Endodermal cell (in vitro differentiated cells): Measurements from ENCODE around the gene FCRLA. TPM values are rescaled to one million over a fixed set of nuclear protein-coding genes. Genes with fewer than 3 reads are reported as not detected.
"Not testable (repeated sequence)": the region's sequence is repeated elsewhere in the genome, so short reads cannot be mapped to it uniquely, and the experiment has no call there.

Experiments
- DNase-seq: peaks from one replicate; pipeline ENCODE4 v3.0.0-alpha.2; 2017
- H3K27ac ChIP-seq: 2 replicates; pipeline ENCODE4 v1.5.1; 2013; ENCODE audit warnings: mild to moderate bottlenecking, low read depth, low read length, moderate library complexity
- H3K27me3 ChIP-seq: 2 replicates; pipeline ENCODE4 v1.6.1; 2013; ENCODE audit warnings: mild to moderate bottlenecking, low read length, moderate library complexity; ENCODE audit not compliant: insufficient read depth, control insufficient read depth, poor library complexity, severe bottlenecking
- H3K36me3 ChIP-seq: 2 replicates; pipeline ENCODE4 v1.7.0; 2013; ENCODE audit warnings: mild to moderate bottlenecking, low read length, moderate library complexity; ENCODE audit not compliant: control insufficient read depth, insufficient read depth
- H3K4me1 ChIP-seq: one replicate; pipeline ENCODE4 v1.7.0; 2013; ENCODE audit warnings: low read length; ENCODE audit not compliant: control insufficient read depth, insufficient read depth
- H3K4me3 ChIP-seq: 2 replicates; pipeline ENCODE4 v1.5.1; 2013; ENCODE audit warnings: mild to moderate bottlenecking, low read length, moderate library complexity
- H3K9ac ChIP-seq: 2 replicates; pipeline ENCODE4 v1.6.1; 2013; ENCODE audit warnings: mild to moderate bottlenecking, low read length, moderate library complexity; ENCODE audit not compliant: poor library complexity, severe bottlenecking; ENCODE audit errors: extremely low read depth
- H3K9me3 ChIP-seq: 2 replicates; pipeline ENCODE4 v1.6.1; 2013; ENCODE audit warnings: mild to moderate bottlenecking, low read length, moderate library complexity; ENCODE audit not compliant: control insufficient read depth
- H3K27ac Mint-ChIP-seq: 2 replicates; pipeline ENCODE4 v1.8.0; 2020; ENCODE audit warnings: mixed read lengths
- H3K27me3 Mint-ChIP-seq: 2 replicates; pipeline ENCODE4 v1.8.0; 2021; ENCODE audit warnings: mild to moderate bottlenecking, mixed read lengths; ENCODE audit not compliant: insufficient read depth
- H3K36me3 Mint-ChIP-seq: 2 replicates; pipeline ENCODE4 v1.8.0; 2020; ENCODE audit warnings: low read depth, mixed read lengths
- H3K4me1 Mint-ChIP-seq: 2 replicates; pipeline ENCODE4 v1.8.0; 2020; ENCODE audit warnings: mixed read lengths
- H3K4me3 Mint-ChIP-seq: 2 replicates; pipeline ENCODE4 v1.8.0; 2020; ENCODE audit warnings: mild to moderate bottlenecking, moderate library complexity, mixed read lengths
- H3K9me3 Mint-ChIP-seq: 2 replicates; pipeline ENCODE4 v1.8.0; 2020; ENCODE audit warnings: mild to moderate bottlenecking, mixed read lengths
- WGBS, 2 experiments: methylation state at CpG; one replicate each; pipeline versions ENCODE4 v1.1.5 to v1.1.7; 2013; ENCODE audit warnings: missing lambda C conversion rate in 2 of 2, mixed read lengths in 1 of 2; ENCODE audit not compliant: insufficient coverage in 1 of 2, insufficient read length in 1 of 2; 5-methylcytosine and 5-hydroxymethylcytosine counted together
- long read RNA-seq, 4 experiments: library from polyadenylated mRNA in 2 of 4; library from RNA in 1 of 4; library from capped mRNA in 1 of 4; stranded (forward) in 3 of 4; unstranded in 1 of 4; transcript quantifications; one replicate each; pipeline ENCODE4 v2.0.0, GENCODE V29; 2020 to 2021; ENCODE audit warnings: inconsistent platforms in 1 of 4
- polyA plus RNA-seq, 2 experiments: library from polyadenylated mRNA; stranded (reverse); fragments of 50-300 nt; gene quantifications; one replicate each; pipeline ENCODE4 v1.2.3, GENCODE V29; 2013
- total RNA-seq, 2 donors: library from RNA; stranded (reverse); fragmentation: NEBNext Ultra II Directional in 1 of 2; extraction: Animal tissue kit (Norgen Biotek cat#: 25700) in 1 of 2; gene quantifications; 2 replicates in 1 of 2; 3 replicates in 1 of 2; pipeline ENCODE4 v1.2.1, GENCODE V29; 2021
- TF ChIP-seq, protein P1 (sequence below): fragments of 200-600 bp; sonication (generic); conservative IDR thresholded peaks from 2 replicates; pipeline ENCODE4 v1.5.0; 2021; ENCODE audit warnings: antibody characterized with exemption, mild to moderate bottlenecking

FCRLA gene, protein sequence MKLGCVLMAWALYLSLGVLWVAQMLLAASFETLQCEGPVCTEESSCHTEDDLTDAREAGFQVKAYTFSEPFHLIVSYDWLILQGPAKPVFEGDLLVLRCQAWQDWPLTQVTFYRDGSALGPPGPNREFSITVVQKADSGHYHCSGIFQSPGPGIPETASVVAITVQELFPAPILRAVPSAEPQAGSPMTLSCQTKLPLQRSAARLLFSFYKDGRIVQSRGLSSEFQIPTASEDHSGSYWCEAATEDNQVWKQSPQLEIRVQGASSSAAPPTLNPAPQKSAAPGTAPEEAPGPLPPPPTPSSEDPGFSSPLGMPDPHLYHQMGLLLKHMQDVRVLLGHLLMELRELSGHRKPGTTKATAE
- not detected for total RNA-seq
- not detected for polyA plus RNA-seq (2013, experiment 1 of 2)
- polyA plus RNA-seq (2013, experiment 2 of 2) = not detected
- long read RNA-seq, experiment 1 = 0 reads
- long read RNA-seq, experiment 2 = 0 reads
- long read RNA-seq, experiment 3 = 0 reads
- long read RNA-seq, experiment 4 = 0 reads

DNA sequence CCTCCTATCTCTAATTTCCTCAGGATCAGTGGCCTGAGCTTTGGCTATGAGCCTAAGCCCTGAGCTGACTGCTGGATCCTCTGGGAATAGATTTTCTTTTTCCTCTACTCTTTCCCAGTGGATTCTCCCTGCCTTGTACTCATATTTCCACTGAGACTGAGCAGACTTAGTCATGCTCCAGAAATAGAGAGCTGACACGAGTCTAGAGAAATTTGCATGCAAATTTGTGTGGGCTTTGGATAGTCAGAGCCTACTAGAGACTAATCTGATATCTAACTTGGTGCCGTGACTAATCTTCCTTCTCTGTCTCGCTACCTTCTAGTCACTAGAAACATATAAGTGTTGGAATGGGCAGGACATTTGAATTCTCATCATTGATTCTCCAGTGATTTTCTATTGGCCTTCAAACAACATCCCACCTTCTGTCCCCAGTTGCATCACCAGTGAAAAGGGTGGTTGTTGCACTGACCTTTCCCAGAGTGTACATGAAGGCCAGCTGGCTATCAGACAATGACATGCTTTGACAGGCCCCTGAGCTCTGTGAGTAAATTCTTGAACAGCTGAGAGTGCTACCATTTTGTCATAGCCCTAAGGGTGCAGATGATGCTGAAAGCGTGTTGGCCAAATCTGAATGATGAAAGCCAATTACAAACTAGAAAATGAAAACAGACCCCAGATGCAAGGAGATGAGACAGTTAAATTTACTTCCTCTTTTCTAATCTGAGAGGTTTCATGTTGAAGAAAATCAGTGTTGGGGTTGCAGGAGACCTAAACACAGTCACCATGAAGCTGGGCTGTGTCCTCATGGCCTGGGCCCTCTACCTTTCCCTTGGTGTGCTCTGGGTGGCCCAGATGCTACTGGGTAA lies at the start of gene FCRLA:
TSS of gene FCRLA (plus strand) at position 748 of the 866 bp plus-strand sequence. CDS start at position 784, 36 bp downstream.
- Mint-ChIP-seq H3K4me3 (no peak within 1 kb of the TSS), H3K9me3 (no peaks in the 10 kb centered on the region), H3K36me3 (no peaks in the 10 kb centered on the region), H3K27me3 (peaks cover 5% of the 10 kb centered on the region), H3K4me1 (peaks cover 7% of the 10 kb centered on the region), H3K27ac (no peak within 1 kb of the TSS)
- no peak within 1 kb of the TSS for H3K27ac ChIP-seq
- H3K4me1 ChIP-seq = no peaks in the 10 kb centered on the region
- H3K36me3 ChIP-seq = no peaks in the 10 kb centered on the region
- H3K9ac ChIP-seq = no peak within 1 kb of the TSS
- DNase-seq = no peak
- H3K27me3 ChIP-seq = no peaks in the 10 kb centered on the region
- H3K4me3 ChIP-seq = no peak within 1 kb of the TSS
- H3K9me3 ChIP-seq = no peaks in the 10 kb centered on the region
- WGBS, 2 experiments = 87 to 89% methylated on average over 4 of the region's 4 CpGs
- TF ChIP-seq, protein P1, sequence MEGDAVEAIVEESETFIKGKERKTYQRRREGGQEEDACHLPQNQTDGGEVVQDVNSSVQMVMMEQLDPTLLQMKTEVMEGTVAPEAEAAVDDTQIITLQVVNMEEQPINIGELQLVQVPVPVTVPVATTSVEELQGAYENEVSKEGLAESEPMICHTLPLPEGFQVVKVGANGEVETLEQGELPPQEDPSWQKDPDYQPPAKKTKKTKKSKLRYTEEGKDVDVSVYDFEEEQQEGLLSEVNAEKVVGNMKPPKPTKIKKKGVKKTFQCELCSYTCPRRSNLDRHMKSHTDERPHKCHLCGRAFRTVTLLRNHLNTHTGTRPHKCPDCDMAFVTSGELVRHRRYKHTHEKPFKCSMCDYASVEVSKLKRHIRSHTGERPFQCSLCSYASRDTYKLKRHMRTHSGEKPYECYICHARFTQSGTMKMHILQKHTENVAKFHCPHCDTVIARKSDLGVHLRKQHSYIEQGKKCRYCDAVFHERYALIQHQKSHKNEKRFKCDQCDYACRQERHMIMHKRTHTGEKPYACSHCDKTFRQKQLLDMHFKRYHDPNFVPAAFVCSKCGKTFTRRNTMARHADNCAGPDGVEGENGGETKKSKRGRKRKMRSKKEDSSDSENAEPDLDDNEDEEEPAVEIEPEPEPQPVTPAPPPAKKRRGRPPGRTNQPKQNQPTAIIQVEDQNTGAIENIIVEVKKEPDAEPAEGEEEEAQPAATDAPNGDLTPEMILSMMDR = no peak

DNA sequence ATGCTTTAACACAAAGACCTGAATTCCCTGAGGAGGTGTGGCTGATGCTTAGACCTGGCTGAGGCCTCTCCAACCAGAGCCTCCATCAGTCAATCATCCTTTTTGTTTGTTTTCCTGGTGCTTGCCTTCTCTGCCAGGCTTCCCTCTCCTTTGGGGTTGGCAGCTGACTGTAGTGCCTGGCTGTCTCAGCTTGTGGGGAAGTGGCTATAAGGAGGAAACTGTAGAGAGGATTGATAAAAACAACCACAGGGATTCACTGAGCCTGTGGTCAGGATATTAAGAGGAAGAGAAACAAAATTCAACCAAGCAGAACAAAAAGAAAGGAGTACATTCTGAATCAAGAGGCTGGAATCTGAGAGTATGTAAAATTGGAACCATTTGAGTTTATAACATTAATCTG lies 48.5 kb upstream of the FCRLA start:
- not testable (repeated sequence) for H3K9me3 Mint-ChIP-seq, H3K4me1 ChIP-seq, H3K4me3 Mint-ChIP-seq, H3K4me1 Mint-ChIP-seq, H3K36me3 Mint-ChIP-seq, H3K4me3 ChIP-seq, H3K36me3 ChIP-seq, H3K9ac ChIP-seq, H3K9me3 ChIP-seq, H3K27me3 ChIP-seq, H3K27ac ChIP-seq, DNase-seq, H3K27ac Mint-ChIP-seq, H3K27me3 Mint-ChIP-seq

DNA sequence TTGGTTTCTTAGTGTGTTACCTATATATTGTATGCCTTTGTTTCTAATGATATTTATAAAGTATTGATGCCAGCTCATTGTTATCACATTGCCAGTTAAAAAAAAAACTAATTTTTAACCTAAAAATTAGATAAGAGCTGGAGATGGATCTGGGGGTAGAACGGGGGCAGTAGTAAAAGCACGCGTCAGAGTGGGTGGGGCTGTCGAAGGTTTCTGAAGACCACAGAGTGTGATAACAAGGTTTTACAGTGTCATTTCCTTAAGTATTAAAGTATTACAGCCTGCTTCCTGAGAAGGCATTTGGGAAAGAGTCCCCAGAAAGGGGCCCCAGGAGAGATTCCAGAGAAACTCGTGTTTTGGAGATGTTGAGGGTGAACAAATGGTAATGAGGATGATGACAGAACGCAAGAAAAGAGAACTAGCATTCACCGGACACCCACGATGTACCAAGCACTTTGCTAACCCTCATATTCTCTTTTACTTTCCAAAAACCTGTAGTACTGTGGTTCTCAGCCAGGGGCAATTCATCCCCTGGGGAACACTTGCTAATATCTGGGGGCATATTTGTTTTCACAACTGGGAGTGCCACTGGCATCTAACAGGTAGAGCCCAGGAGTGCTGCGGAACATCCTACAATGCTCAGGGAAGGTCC lies 45.2 kb upstream of the FCRLA start:
- not testable (repeated sequence) for H3K4me3 Mint-ChIP-seq, H3K4me1 ChIP-seq, H3K27me3 ChIP-seq, H3K27me3 Mint-ChIP-seq, H3K9me3 ChIP-seq, H3K4me3 ChIP-seq, H3K27ac Mint-ChIP-seq, H3K36me3 Mint-ChIP-seq, H3K27ac ChIP-seq, H3K9ac ChIP-seq, H3K4me1 Mint-ChIP-seq, DNase-seq, H3K9me3 Mint-ChIP-seq, H3K36me3 ChIP-seq
- WGBS, 2 experiments = no CpG with 5 or more reads among the region's 9 CpGs

DNA sequence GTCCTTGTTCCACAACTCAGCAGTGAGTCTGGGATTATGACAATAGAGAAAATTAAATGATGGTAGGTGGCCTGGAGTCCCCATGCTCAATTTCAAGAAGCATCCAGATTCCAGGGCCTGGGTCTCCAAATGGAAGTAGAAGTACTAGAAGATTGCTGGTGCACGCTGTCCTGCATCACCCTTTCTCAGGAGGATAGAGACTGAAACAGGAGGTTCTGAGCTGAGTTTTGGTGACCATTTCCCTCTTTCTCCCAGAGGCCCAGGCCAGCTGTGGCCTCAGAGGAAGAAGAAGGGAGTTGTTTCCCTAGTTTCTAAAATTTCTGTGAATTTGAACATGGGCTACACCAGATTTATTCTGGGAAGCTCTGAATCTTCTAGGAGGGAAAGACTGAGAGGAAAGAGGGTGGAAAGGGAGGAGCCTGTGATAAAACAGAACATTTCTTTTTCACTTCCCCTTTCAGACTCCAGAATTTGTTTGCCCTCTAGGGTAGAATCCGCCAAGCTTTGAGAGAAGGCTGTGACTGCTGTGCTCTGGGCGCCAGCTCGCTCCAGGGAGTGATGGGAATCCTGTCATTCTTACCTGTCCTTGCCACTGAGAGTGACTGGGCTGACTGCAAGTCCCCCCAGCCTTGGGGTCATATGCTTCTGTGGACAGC lies 44.2 kb upstream of the FCRLA start, which contains the start of gene FCGR2B:
TSS of gene FCGR2B (plus strand) at position 460 of the 656 bp plus-strand sequence. CDS start at position 559, 99 bp downstream.
- no CpG with 5 or more reads among the region's 4 CpGs for WGBS, 2 experiments
- not testable (repeated sequence) for H3K27me3 ChIP-seq, H3K4me3 Mint-ChIP-seq, H3K27me3 Mint-ChIP-seq, DNase-seq, H3K4me1 ChIP-seq, H3K9me3 ChIP-seq, H3K36me3 Mint-ChIP-seq, H3K27ac ChIP-seq, H3K9ac ChIP-seq, H3K4me3 ChIP-seq, H3K27ac Mint-ChIP-seq, H3K9me3 Mint-ChIP-seq, H3K4me1 Mint-ChIP-seq, H3K36me3 ChIP-seq

DNA sequence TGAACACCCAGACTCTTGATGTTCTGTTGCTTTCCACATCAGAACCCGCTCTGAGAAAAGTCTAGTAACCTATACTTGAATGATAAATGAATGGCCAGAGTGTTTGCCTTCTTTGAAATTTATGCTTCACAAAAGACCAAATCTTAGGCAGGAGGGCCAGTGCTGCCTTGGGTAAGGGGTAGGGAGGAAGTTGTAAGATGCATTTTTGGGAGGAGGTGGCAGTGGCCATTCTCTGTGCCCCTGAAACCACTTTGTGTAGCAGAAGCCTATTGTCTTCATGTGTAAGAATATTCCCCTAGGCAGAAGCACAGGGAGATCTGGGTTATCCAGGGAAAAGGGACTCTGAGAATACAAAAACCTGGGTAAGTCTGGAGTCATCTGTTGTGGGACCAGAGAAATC lies 43.5 kb upstream of the FCRLA start:
- H3K27ac Mint-ChIP-seq, DNase-seq, H3K9ac ChIP-seq, H3K27me3 ChIP-seq, H3K36me3 ChIP-seq, H3K4me3 Mint-ChIP-seq, H3K4me3 ChIP-seq, H3K9me3 Mint-ChIP-seq, H3K9me3 ChIP-seq, H3K27me3 Mint-ChIP-seq, H3K27ac ChIP-seq, H3K4me1 Mint-ChIP-seq, H3K36me3 Mint-ChIP-seq, H3K4me1 ChIP-seq: not testable (repeated sequence)
- no CpG with 5 or more reads among the region's 1 CpG for WGBS, 2 experiments
